Loucy (cell line): ENCODE measurements around the gene C2orf49.

Experiments used
- H2AFZ ChIP-seq: fragments of 200-600 bp; sonication (generic); 2 replicates; pipeline ENCODE4 v1.6.0; 2016; ENCODE audit warnings: antibody characterized with exemption, mild to moderate bottlenecking, low read length, moderate library complexity
- H3F3A ChIP-seq: fragments of 200-600 bp; 2 replicates; pipeline ENCODE4 v1.6.0; 2016; ENCODE audit warnings: antibody characterized with exemption, low read depth, mild to moderate bottlenecking
- H3K27me3 ChIP-seq: fragments of 200-600 bp; sonication (generic); 2 replicates; pipeline ENCODE4 v1.6.1; 2014; ENCODE audit warnings: low read length, mild to moderate bottlenecking; ENCODE audit not compliant: insufficient read depth, poor library complexity, severe bottlenecking
- H3K36me3 ChIP-seq: fragments of 200-600 bp; sonication (generic); 2 replicates; pipeline ENCODE4 v1.6.1; 2016; ENCODE audit warnings: low read length; ENCODE audit not compliant: insufficient read depth
- H3K4me1 ChIP-seq: fragments of 200-600 bp; sonication (generic); 2 replicates; pipeline ENCODE4 v1.5.1; 2014; ENCODE audit warnings: low read length, mild to moderate bottlenecking; ENCODE audit not compliant: insufficient read depth, poor library complexity, severe bottlenecking
- H3K4me2 ChIP-seq: fragments of 200-600 bp; sonication (generic); 2 replicates; pipeline ENCODE4 v1.6.0; 2014; ENCODE audit warnings: antibody characterized with exemption, low read length, low read depth, mild to moderate bottlenecking; ENCODE audit not compliant: poor library complexity, severe bottlenecking
- H3K4me3 ChIP-seq: fragments of 200-600 bp; sonication (generic); 2 replicates; pipeline ENCODE4 v1.5.1; 2014; ENCODE audit warnings: low read length, mild to moderate bottlenecking, mixed read lengths; ENCODE audit not compliant: poor library complexity, severe bottlenecking
- H3K79me2 ChIP-seq: fragments of 200-600 bp; sonication (generic); 2 replicates; pipeline ENCODE4 v1.6.1; 2014; ENCODE audit warnings: low read length; ENCODE audit not compliant: insufficient read depth
- H3K9ac ChIP-seq: fragments of 200-600 bp; sonication (generic); 2 replicates; pipeline ENCODE4 v1.6.0; 2014; ENCODE audit warnings: mild to moderate bottlenecking, low read depth, low read length, moderate library complexity; ENCODE audit not compliant: poor library complexity, severe bottlenecking
- H3K9me2 ChIP-seq: fragments of 200-600 bp; sonication (generic); replicated peaks from 2 replicates; pipeline ENCODE4 v1.6.1; 2016; ENCODE audit warnings: low read depth, low read length, mixed read lengths
- H3K9me3 ChIP-seq: fragments of 200-600 bp; sonication (generic); 2 replicates; pipeline ENCODE4 v1.6.1; 2014; ENCODE audit warnings: mild to moderate bottlenecking, antibody characterized with exemption, low read length, low read depth; ENCODE audit not compliant: insufficient read depth
- H4K20me1 ChIP-seq: fragments of 200-600 bp; sonication (generic); 2 replicates; pipeline ENCODE4 v1.6.0; 2014; ENCODE audit warnings: antibody characterized with exemption, low read length, mild to moderate bottlenecking; ENCODE audit not compliant: insufficient read depth, poor library complexity, severe bottlenecking
- CTCF ChIP-seq: fragments of 200-600 bp; sonication (generic); conservative IDR thresholded peaks from 2 replicates; pipeline ENCODE4 v1.5.1; 2014; ENCODE audit warnings: mild to moderate bottlenecking, antibody characterized with exemption, low read length
- EZH2phosphoT487 ChIP-seq: fragments of 200-600 bp; IDR thresholded peaks from 2 replicates; pipeline ENCODE4 v1.6.1; 2018; ENCODE audit warnings: antibody characterized with exemption, mild to moderate bottlenecking, moderate library complexity, borderline replicate concordance

Gene C2orf49

GRCh38 chr2:105384216-105384615 lies 46.9 kb downstream of the C2orf49 start:
- no peak overlapping the region for H3K4me3 ChIP-seq
- no peaks in the 10 kb centered on the region for H3K9me3 ChIP-seq
- no peak overlapping the region for H3K4me2 ChIP-seq
- H3K4me1 ChIP-seq: peaks cover 6% of the 10 kb centered on the region
- peaks cover 65% of the 10 kb centered on the region for H3K36me3 ChIP-seq
- H3K79me2 ChIP-seq: peaks cover 23% of the 10 kb centered on the region
- no peaks in the 10 kb centered on the region for H3K9me2 ChIP-seq
- TF ChIP-seq CTCF (0 out of 2 replicates have a peak, but pooled peaks have one; percentile 13), EZH2phosphoT487 (no peak)
- H3F3A ChIP-seq: no peaks in the 10 kb centered on the region
- no peak overlapping the region for H2AFZ ChIP-seq
- no peaks in the 10 kb centered on the region for H3K27me3 ChIP-seq
- H3K9ac ChIP-seq: no peak overlapping the region
- H4K20me1 ChIP-seq: peaks cover 3% of the 10 kb centered on the region

GRCh38 chr2:105384861-105385260 lies 47.5 kb downstream of the C2orf49 start:
- peaks cover 3% of the 10 kb centered on the region for H3K4me1 ChIP-seq

GRCh38 chr2:105385731-105386540 lies 48.6 kb downstream of the C2orf49 start:
- TF ChIP-seq CTCF (no peak), EZH2phosphoT487 (no peak)
- Histone ChIP-seq H2AFZ (no peak overlapping the region), H3K9ac (no peak overlapping the region), H3K27me3 (no peaks in the 10 kb centered on the region), H4K20me1 (peaks cover 3% of the 10 kb centered on the region), H3K4me3 (no peak overlapping the region), H3K9me2 (no peaks in the 10 kb centered on the region), H3K36me3 (peaks cover 63% of the 10 kb centered on the region), H3K4me1 (no peaks in the 10 kb centered on the region), H3K4me2 (no peak overlapping the region), H3K79me2 (peaks cover 34% of the 10 kb centered on the region), H3K9me3 (no peaks in the 10 kb centered on the region), H3F3A (no peaks in the 10 kb centered on the region)

More at GRCh38 chr2:105384861-105385260, 47.5 kb downstream of the C2orf49 start:
- H3K79me2 ChIP-seq: peaks cover 29% of the 10 kb centered on the region
- H3K9ac ChIP-seq: no peak overlapping the region
- no peaks in the 10 kb centered on the region for H3K9me3 ChIP-seq
- no peak overlapping the region for H2AFZ ChIP-seq
- no peaks in the 10 kb centered on the region for H3K9me2 ChIP-seq
- H3K27me3 ChIP-seq: no peaks in the 10 kb centered on the region
- H3K36me3 ChIP-seq: peaks cover 69% of the 10 kb centered on the region
- H3K4me2 ChIP-seq: no peak overlapping the region
- no peak overlapping the region for H3K4me3 ChIP-seq
- H3F3A ChIP-seq: no peaks in the 10 kb centered on the region
- H4K20me1 ChIP-seq: peaks cover 3% of the 10 kb centered on the region
- no peak for TF ChIP-seq CTCF
- TF ChIP-seq EZH2phosphoT487: no peak
